Measurements from ENCODE around the gene RLN3.

Gene RLN3

GRCh38 chr19:13984875-13985741 is 42.8 kb upstream of the RLN3 start:
- peak overlapping the region; percentile 60 for H3K56ac ChIP-seq (ENCODE audit: low read length)
- H3K4ac ChIP-seq (ENCODE audit: low read depth, low read length), result no peak overlapping the region
- WGBS (ENCODE audit: extremely low coverage, insufficient coverage, low lambda C conversion rate), result no CpG with 5 or more reads among the region's 25 CpGs
- H2BK15ac ChIP-seq (replicated peaks; ENCODE audit: low read depth), result no peak overlapping the region
- no peak overlapping the region for H3K4me3 ChIP-seq (ENCODE audit: low read length)
- peaks cover 3% of the 10 kb centered on the region for H3K4me1 ChIP-seq (ENCODE audit: control insufficient read depth, low read depth, low read length)
- no peaks in the 10 kb centered on the region for H3K27me3 ChIP-seq (ENCODE audit: insufficient read depth, low read length, poor library complexity)
- H4K5ac ChIP-seq (ENCODE audit: low read length), result no peak overlapping the region
- H3K79me1 ChIP-seq (ENCODE audit: low read length), result no peaks in the 10 kb centered on the region
- H3K36me3 ChIP-seq (ENCODE audit: control insufficient read depth, insufficient read depth, low read length), result no peaks in the 10 kb centered on the region
- no peak overlapping the region for H2BK5ac ChIP-seq (ENCODE audit: low read length)
- no peak overlapping the region for H2BK120ac ChIP-seq (ENCODE audit: low read depth, low read length)
- peak overlapping the region; percentile 27 for H3K9ac ChIP-seq (ENCODE audit: low read length)
- no peak overlapping the region for H4K8ac ChIP-seq (ENCODE audit: low read depth, low read length)
- H3K4me2 ChIP-seq (ENCODE audit: low read length), result no peak overlapping the region
- H3K79me2 ChIP-seq (ENCODE audit: control insufficient read depth, insufficient read depth, low read length), result no peaks in the 10 kb centered on the region
- DNase-seq, result no peak
- peak overlapping the region; percentile 74 for H2AK5ac ChIP-seq (ENCODE audit: low read length)
- H3K18ac ChIP-seq (ENCODE audit: low read length), result peak overlapping the region; percentile 13
- H3K23ac ChIP-seq (ENCODE audit: low read length), result peak overlapping the region; percentile 80
- H3K27ac ChIP-seq (ENCODE audit: low read depth, low read length), result peak overlapping the region; percentile 26

DNA sequence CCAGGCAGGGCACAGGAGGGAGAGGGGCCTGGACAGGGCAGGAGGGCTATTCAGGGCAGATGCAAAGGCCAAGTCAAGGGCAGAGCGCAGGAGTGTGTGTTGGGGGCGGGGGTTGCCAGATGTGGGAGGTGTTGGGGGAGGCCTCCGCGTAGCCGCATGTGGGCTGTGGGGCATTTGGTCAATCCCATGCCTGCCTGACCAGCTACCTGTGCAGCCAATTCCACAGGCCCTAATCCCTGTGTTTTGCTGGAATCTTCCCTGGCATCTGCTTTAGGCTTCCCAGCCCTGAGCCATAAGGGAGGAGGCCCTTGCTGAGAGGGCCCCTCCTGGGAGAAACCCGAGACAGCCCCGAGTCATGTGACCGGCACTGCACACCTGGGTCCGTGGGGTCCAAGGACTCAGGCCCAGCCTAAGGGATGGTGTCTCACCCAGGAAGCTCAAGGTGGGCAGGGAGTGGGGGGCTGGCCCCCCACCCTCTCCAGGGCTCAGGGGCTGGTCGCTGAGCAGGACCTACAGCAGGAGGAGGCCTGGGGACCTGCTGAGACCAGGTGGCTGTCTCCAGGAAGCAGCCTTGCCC is 42.1 kb upstream of the RLN3 start:
- DNase-seq, result peak; percentile 37
- Histone ChIP-seq H3K79me1 (ENCODE audit: low read length) (no peaks in the 10 kb centered on the region), H3K4me3 (ENCODE audit: low read length) (no peak overlapping the region), H3K23ac (ENCODE audit: low read length) (no peak overlapping the region), H2BK15ac (replicated peaks; ENCODE audit: low read depth) (no peak overlapping the region), H3K9ac (ENCODE audit: low read length) (peak overlapping the region; percentile 6), H3K4me2 (ENCODE audit: low read length) (no peak overlapping the region), H3K56ac (ENCODE audit: low read length) (peak overlapping the region; percentile 63), H2BK5ac (ENCODE audit: low read length) (no peak overlapping the region), H4K8ac (ENCODE audit: low read depth, low read length) (no peak overlapping the region), H3K27me3 (ENCODE audit: insufficient read depth, low read length, poor library complexity) (no peaks in the 10 kb centered on the region), H3K18ac (ENCODE audit: low read length) (peak overlapping the region; percentile 15), H3K27ac (ENCODE audit: low read depth, low read length) (peak overlapping the region; percentile 26), H3K36me3 (ENCODE audit: control insufficient read depth, insufficient read depth, low read length) (no peaks in the 10 kb centered on the region), H2BK120ac (ENCODE audit: low read depth, low read length) (no peak overlapping the region), H3K4me1 (ENCODE audit: control insufficient read depth, low read depth, low read length) (peaks cover 3% of the 10 kb centered on the region), H3K79me2 (ENCODE audit: control insufficient read depth, insufficient read depth, low read length) (no peaks in the 10 kb centered on the region), H4K5ac (ENCODE audit: low read length) (no peak overlapping the region), H2AK5ac (ENCODE audit: low read length) (peak overlapping the region; percentile 74), H3K4ac (ENCODE audit: low read depth, low read length) (no peak overlapping the region)
- no CpG with 5 or more reads among the region's 10 CpGs for WGBS (ENCODE audit: extremely low coverage, insufficient coverage, low lambda C conversion rate)

DNA sequence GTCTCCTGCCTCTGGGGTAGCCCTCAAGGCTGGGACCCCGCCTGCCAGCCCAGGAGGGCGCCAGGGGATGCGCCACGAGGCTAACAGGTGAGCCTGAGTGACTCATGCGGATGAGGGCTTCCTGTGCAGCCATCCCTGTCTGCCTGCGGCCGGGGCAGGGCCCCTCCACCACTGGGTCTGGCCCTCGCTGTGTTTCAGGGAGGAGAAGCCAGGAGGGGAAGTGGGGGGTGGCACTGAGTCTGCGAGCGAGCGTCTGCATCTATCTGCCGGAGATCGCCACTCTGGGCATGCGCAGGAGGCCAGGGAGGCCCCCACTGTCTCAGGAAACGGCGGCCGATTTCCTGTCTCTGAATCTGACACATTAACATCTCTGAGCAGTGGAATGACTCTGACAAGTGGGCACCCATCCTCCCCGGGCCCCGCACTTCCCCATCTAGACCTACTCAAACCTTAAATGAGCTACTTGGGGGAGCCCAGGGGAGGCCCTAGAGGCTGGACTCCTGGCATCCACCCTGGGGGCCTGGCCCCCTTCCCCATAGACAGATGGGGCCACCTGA is 41.5 kb upstream of the RLN3 start:
- Histone ChIP-seq H3K79me2 (ENCODE audit: control insufficient read depth, insufficient read depth, low read length) (no peaks in the 10 kb centered on the region), H2BK120ac (ENCODE audit: low read depth, low read length) (peak overlapping the region; percentile 39), H2AK5ac (ENCODE audit: low read length) (no peak overlapping the region), H2BK5ac (ENCODE audit: low read length) (peak overlapping the region; percentile 11), H2BK15ac (replicated peaks; ENCODE audit: low read depth) (no peak overlapping the region), H3K36me3 (ENCODE audit: control insufficient read depth, insufficient read depth, low read length) (no peaks in the 10 kb centered on the region), H3K4me1 (ENCODE audit: control insufficient read depth, low read depth, low read length) (peaks cover 3% of the 10 kb centered on the region), H3K79me1 (ENCODE audit: low read length) (no peaks in the 10 kb centered on the region), H4K5ac (ENCODE audit: low read length) (no peak overlapping the region), H3K9ac (ENCODE audit: low read length) (peak overlapping the region; percentile 6), H3K56ac (ENCODE audit: low read length) (peak overlapping the region; percentile 63), H3K4me3 (ENCODE audit: low read length) (no peak overlapping the region), H3K27me3 (ENCODE audit: insufficient read depth, low read length, poor library complexity) (no peaks in the 10 kb centered on the region), H3K4ac (ENCODE audit: low read depth, low read length) (peak overlapping the region; percentile 71), H4K8ac (ENCODE audit: low read depth, low read length) (no peak overlapping the region), H3K27ac (ENCODE audit: low read depth, low read length) (peak overlapping the region; percentile 63), H3K4me2 (ENCODE audit: low read length) (no peak overlapping the region), H3K18ac (ENCODE audit: low read length) (peak overlapping the region; percentile 41), H3K23ac (ENCODE audit: low read length) (no peak overlapping the region)
- WGBS (ENCODE audit: extremely low coverage, insufficient coverage, low lambda C conversion rate), result no CpG with 5 or more reads among the region's 19 CpGs
- DNase-seq, result peak; percentile 93

DNA sequence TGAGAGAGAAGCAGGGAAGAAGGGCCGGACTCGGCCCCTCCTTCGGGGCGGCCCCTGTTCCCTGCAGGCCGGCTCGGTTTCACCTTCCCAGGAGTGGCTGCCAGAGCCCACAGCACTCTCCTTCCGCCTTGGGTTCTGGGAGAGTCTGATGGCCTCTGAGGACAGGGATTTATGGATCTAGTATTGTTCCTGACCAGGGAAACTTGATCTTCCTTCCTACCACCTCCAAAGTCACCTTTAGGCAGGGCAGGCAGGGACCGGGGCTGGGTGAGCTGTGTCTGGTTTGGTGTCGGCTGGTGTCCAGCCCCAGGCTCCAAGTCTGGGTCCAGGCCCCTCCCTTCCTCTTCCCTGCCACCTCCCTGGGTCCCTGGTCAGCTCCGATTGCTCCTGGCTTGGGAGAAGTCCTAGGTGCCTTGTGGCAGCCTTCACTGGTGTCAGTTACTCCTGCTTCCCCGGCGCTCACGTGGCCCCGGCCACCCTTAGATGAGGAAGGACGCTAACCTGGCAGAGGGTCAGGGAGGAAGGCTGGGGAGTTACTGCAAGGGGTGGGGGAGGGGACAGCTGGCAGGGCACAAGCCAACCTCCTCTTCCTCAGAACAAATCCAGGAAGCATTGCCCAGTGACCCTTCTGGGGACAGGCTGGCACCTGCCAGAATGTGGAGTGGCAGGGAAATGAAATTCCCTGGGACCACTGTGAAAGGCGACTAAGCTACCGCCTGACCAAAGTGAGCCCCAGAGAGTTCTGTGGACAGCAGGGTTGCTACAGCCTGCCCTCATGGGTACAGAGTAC is 40.7 kb upstream of the RLN3 start:
- H3K4me1 ChIP-seq (ENCODE audit: control insufficient read depth, low read depth, low read length), result peaks cover 3% of the 10 kb centered on the region
- H3K23ac ChIP-seq (ENCODE audit: low read length), result no peak overlapping the region
- H4K5ac ChIP-seq (ENCODE audit: low read length), result no peak overlapping the region
- H3K79me1 ChIP-seq (ENCODE audit: low read length), result no peaks in the 10 kb centered on the region
- no peak overlapping the region for H3K4me3 ChIP-seq (ENCODE audit: low read length)
- H4K8ac ChIP-seq (ENCODE audit: low read depth, low read length), result no peak overlapping the region
- DNase-seq, result no peak
- no peaks in the 10 kb centered on the region for H3K36me3 ChIP-seq (ENCODE audit: control insufficient read depth, insufficient read depth, low read length)
- H3K18ac ChIP-seq (ENCODE audit: low read length), result peak overlapping the region; percentile 41
- no peak overlapping the region for H3K4me2 ChIP-seq (ENCODE audit: low read length)
- H3K79me2 ChIP-seq (ENCODE audit: control insufficient read depth, insufficient read depth, low read length), result no peaks in the 10 kb centered on the region
- peak overlapping the region; percentile 63 for H3K27ac ChIP-seq (ENCODE audit: low read depth, low read length)
- H2AK5ac ChIP-seq (ENCODE audit: low read length), result no peak overlapping the region
- peak overlapping the region; percentile 70 for H3K56ac ChIP-seq (ENCODE audit: low read length)
- H2BK5ac ChIP-seq (ENCODE audit: low read length), result peak overlapping the region; percentile 48
- no CpG with 5 or more reads among the region's 17 CpGs for WGBS (ENCODE audit: extremely low coverage, insufficient coverage, low lambda C conversion rate)
- peak overlapping the region; percentile 39 for H2BK120ac ChIP-seq (ENCODE audit: low read depth, low read length)
- peak overlapping the region; percentile 3 for H3K9ac ChIP-seq (ENCODE audit: low read length)
- H2BK15ac ChIP-seq (replicated peaks; ENCODE audit: low read depth), result no peak overlapping the region
- H3K4ac ChIP-seq (ENCODE audit: low read depth, low read length), result peak overlapping the region; percentile 71
- H3K27me3 ChIP-seq (ENCODE audit: insufficient read depth, low read length, poor library complexity), result no peaks in the 10 kb centered on the region

DNA sequence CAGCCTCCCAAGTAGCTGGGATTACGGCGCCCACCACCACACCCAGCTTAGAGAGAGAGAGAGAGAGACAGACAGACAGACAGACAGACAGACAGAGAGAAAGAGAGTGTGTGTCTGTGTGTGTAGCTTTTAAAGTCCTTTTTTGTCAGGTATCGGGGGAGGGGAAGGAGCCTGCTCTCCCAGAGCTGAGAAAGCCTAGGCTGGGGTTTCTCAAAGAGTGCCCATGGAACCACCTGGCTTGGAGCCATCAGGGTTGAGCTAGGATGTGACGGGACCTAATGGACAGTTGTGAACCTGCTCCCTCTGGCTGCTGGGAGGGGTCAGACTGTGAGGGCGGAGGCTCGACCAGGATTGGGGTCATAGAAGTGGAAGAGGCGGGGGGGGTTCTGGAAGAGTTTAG is 38.5 kb upstream of the RLN3 start:
- Histone ChIP-seq H3K18ac (ENCODE audit: low read length) (no peak overlapping the region), H3K79me2 (ENCODE audit: control insufficient read depth, insufficient read depth, low read length) (no peaks in the 10 kb centered on the region), H3K36me3 (ENCODE audit: control insufficient read depth, insufficient read depth, low read length) (no peaks in the 10 kb centered on the region), H3K56ac (ENCODE audit: low read length) (no peak overlapping the region), H3K79me1 (ENCODE audit: low read length) (no peaks in the 10 kb centered on the region), H4K5ac (ENCODE audit: low read length) (no peak overlapping the region), H2AK5ac (ENCODE audit: low read length) (no peak overlapping the region), H3K27me3 (ENCODE audit: insufficient read depth, low read length, poor library complexity) (no peaks in the 10 kb centered on the region), H3K9ac (ENCODE audit: low read length) (no peak overlapping the region), H4K8ac (ENCODE audit: low read depth, low read length) (no peak overlapping the region), H2BK5ac (ENCODE audit: low read length) (no peak overlapping the region), H2BK120ac (ENCODE audit: low read depth, low read length) (no peak overlapping the region), H3K4me1 (ENCODE audit: control insufficient read depth, low read depth, low read length) (peaks cover 3% of the 10 kb centered on the region), H3K4me3 (ENCODE audit: low read length) (no peak overlapping the region), H2BK15ac (replicated peaks; ENCODE audit: low read depth) (no peak overlapping the region), H3K4me2 (ENCODE audit: low read length) (no peak overlapping the region), H3K23ac (ENCODE audit: low read length) (no peak overlapping the region), H3K4ac (ENCODE audit: low read depth, low read length) (no peak overlapping the region), H3K27ac (ENCODE audit: low read depth, low read length) (no peak overlapping the region)
- DNase-seq, result peak; percentile 21
- WGBS (ENCODE audit: extremely low coverage, insufficient coverage, low lambda C conversion rate), result no CpG with 5 or more reads among the region's 7 CpGs
